Activated CD4-positive, alpha-beta T cell treated with anti-CD3 and anti-CD28 coated beads, Interleukin-2, Interleukin-4, amounts not matched to agents 100 ng/mL and 50 ng/mL, durations not matched to agents 16 hours and 8 hours (primary cell): ENCODE data around the gene EXOSC5.
"Not testable (repeated sequence)": the region's sequence is repeated elsewhere in the genome, so short reads cannot be mapped to it uniquely, and the experiment has no call there.

Source experiments
- DNase-seq: peaks from one replicate; pipeline ENCODE4 v3.0.0-alpha.2; 2020; ENCODE audit warnings: low spot score

The EXOSC5 gene

GRCh38 chr19:41366089-41366488, 31.1 kb downstream of the EXOSC5 start:
- no peak for DNase-seq

GRCh38 chr19:41364524-41365391, 32.4 kb downstream of the EXOSC5 start:
- DNase-seq = no peak

- DNase-seq = peak; percentile 98
Measured at GRCh38 chr19:41363753-41364523, 33.2 kb downstream of the EXOSC5 start, which contains the start of gene B9D2. TSS of gene B9D2 (minus strand) at chr19:41364149. CDS start at chr19:41363519, 630 bp downstream.

- no peak for DNase-seq
Measured at GRCh38 chr19:41363371-41363752, 33.8 kb downstream of the EXOSC5 start.

- no peak for DNase-seq
Measured at GRCh38 chr19:41362143-41362847, 34.9 kb downstream of the EXOSC5 start.

- DNase-seq = no peak
Measured at GRCh38 chr19:41359741-41360140, 37.4 kb downstream of the EXOSC5 start.

- DNase-seq = no peak
Measured at GRCh38 chr19:41357746-41358145, 39.4 kb downstream of the EXOSC5 start.

- DNase-seq = peak; percentile 25
Measured at GRCh38 chr19:41356984-41357739, 40.0 kb downstream of the EXOSC5 start.

GRCh38 chr19:41355802-41356201, 41.4 kb downstream of the EXOSC5 start:
- no peak for DNase-seq

- DNase-seq = no peak
Measured at GRCh38 chr19:41355035-41355434, 42.1 kb downstream of the EXOSC5 start.

GRCh38 chr19:41354343-41354953, 42.7 kb downstream of the EXOSC5 start:
- DNase-seq = no peak

GRCh38 chr19:41353466-41354342, 43.5 kb downstream of the EXOSC5 start, which contains the start of gene TGFB1:
TSS of gene TGFB1 (minus strand) at chr19:41353922. CDS start at chr19:41353044, 878 bp downstream.
- peak; percentile 93 for DNase-seq

- peak; percentile 78 for DNase-seq
Measured at GRCh38 chr19:41352609-41353465, 44.3 kb downstream of the EXOSC5 start.

GRCh38 chr19:41352279-41352608, 44.9 kb downstream of the EXOSC5 start:
- no peak for DNase-seq

- DNase-seq = peak; percentile 79
Measured at GRCh38 chr19:41351339-41352245, 45.6 kb downstream of the EXOSC5 start.

GRCh38 chr19:41350735-41351338, 46.3 kb downstream of the EXOSC5 start:
- no peak for DNase-seq

GRCh38 chr19:41346916-41347315, 50.2 kb downstream of the EXOSC5 start:
- DNase-seq = not testable (repeated sequence)

GRCh38 chr19:41344162-41344561, 53.0 kb downstream of the EXOSC5 start:
- DNase-seq = no peak
